ENCODE results near the gene SEC24D. TPM values are rescaled to one million over a fixed set of nuclear protein-coding genes. Genes with fewer than 3 reads are reported as not detected.

Gene SEC24D, protein sequence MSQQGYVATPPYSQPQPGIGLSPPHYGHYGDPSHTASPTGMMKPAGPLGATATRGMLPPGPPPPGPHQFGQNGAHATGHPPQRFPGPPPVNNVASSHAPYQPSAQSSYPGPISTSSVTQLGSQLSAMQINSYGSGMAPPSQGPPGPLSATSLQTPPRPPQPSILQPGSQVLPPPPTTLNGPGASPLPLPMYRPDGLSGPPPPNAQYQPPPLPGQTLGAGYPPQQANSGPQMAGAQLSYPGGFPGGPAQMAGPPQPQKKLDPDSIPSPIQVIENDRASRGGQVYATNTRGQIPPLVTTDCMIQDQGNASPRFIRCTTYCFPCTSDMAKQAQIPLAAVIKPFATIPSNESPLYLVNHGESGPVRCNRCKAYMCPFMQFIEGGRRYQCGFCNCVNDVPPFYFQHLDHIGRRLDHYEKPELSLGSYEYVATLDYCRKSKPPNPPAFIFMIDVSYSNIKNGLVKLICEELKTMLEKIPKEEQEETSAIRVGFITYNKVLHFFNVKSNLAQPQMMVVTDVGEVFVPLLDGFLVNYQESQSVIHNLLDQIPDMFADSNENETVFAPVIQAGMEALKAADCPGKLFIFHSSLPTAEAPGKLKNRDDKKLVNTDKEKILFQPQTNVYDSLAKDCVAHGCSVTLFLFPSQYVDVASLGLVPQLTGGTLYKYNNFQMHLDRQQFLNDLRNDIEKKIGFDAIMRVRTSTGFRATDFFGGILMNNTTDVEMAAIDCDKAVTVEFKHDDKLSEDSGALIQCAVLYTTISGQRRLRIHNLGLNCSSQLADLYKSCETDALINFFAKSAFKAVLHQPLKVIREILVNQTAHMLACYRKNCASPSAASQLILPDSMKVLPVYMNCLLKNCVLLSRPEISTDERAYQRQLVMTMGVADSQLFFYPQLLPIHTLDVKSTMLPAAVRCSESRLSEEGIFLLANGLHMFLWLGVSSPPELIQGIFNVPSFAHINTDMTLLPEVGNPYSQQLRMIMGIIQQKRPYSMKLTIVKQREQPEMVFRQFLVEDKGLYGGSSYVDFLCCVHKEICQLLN
- 16.9 and 17.7 TPM in 2 replicates for total RNA-seq (2014; rRNA removed; shearing (Covaris generic))

DNA sequence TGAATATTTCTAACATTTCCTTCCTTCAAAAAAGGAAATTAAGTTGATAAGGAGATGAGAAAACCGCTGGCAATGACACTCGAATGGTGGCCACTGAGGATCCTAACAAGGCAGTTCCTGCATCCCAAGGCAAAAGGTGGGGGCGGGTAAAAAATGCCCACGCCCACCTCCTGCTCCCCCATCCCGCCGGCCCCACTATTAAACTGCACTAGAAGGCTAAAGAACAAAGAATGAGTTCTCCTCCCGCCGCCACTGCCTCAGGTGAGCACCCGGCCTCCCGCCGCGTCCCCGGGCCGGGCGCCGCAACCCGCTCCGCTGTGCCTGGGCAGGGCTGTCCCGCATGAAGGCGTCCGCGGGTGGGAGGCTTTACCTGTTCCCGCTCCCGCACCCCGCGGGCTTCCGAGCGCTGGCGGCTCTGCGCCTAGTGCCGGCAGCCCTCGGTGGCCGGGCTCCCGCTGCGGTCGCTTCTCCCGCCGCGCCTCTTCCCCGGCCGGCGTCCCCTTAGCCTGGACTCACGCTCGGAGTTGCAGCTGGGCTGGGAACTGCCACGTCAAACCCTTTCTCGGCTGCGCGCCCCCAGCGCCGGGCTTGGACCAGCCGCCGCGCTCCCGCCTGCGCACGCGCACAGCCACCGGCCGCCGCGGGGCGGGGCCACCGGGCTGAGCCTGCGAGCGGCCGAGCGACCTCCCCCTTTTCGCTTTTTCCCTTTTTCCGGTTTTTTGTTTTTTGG is at the start of gene SEC24D:
Gene SEC24D (minus strand): TSS at position 556 of the 730 bp plus-strand sequence. CDS start 2,430 bp downstream, outside the sequence.

DNA sequence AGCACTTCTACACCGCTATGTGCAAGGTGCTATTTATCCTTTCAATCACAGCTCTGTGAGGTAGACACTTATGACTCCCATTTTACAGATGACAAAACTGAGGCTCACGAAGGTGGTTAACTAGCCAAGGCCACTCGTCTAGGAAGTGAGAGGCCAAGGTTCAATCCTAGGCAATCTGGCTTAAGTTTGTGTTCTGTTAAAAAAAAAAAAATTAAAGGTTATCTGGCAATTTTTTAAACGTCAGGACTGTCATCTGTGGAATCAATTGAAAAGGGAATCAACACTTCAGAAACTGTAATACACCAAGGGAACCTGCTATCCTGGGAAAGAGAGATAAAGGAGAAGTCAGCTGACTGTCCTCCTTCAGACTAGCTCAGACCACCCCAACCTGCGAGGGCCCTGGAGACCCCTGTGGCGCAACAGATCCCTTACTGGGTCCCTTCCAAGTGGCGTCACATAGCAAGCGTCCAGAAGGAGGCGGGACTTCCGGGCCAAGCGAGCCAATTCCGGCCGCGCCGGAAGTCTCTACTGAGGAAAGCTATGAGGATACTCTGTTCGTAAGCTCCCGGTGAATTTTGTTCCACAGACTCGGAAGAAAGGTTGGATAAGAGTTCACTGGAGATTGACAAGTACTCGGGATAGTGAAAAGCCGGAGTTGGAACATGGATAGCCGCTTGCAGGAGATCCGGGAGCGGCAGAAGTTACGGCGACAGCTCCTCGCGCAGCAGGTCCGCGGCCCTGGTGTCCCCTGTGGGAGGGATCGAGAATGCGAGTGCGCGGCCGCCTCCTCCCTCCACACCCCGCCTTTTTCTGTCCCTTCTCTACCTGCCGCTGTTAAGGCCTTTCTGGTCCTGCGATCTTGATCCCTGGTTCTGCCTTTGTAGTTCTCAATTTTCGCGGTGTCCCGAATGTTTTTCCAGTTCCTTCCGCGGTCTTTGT is 150.8 kb downstream of the SEC24D start, which contains the start of gene METTL14:
Gene METTL14 (plus strand): TSS at position 520 of the 939 bp plus-strand sequence. CDS start 143 bp downstream, at position 663.

Other genes with a start within 250 kb of the SEC24D start
- 25.2 and 25.5 TPM in 2 replicates for gene METTL14, start 150.7 kb downstream of the SEC24D start, total RNA-seq (2014; rRNA removed; shearing (Covaris generic))
- 0.30 and 0.50 TPM in 2 replicates for gene SYNPO2, start 52.7 kb upstream of the SEC24D start, total RNA-seq (2014; rRNA removed; shearing (Covaris generic))